Measurements from ENCODE around the gene FGD2. TPM values are rescaled to one million over a fixed set of nuclear protein-coding genes. Genes with fewer than 3 reads are reported as not detected.

FGD2 gene
- total and polyA plus RNA-seq, 2 donors (not counting 3 experiments of a cell fraction or from before 2014, with no cell fraction given): not detected

- ChIA-PET CTCF (interaction anchor here (0.7 to 15.2 kb wide), 32 partner anchors 8 to 263 kb away, joined by 3 to 399 read pairs (median 6); partner anchors contain the start of gene PIM1), POLR2A (interaction anchor here (2.4 kb wide), 1 partner anchor 120 kb away, joined by 7 read pairs; no protein-coding TSS in a partner anchor)
- H4K20me1 ChIP-seq (replicated peaks; ENCODE audit: control insufficient read depth, extremely low read depth, insufficient read depth, low read length): no peaks in the 10 kb centered on the region
- intact Hi-C loops (cut with micrococcal nuclease) (no loop called here), dilution Hi-C loops (cut with MboI; ENCODE audit: extremely low pct_ligation_motif_present, low sequenced_read_pairs) (no loop called here)
- no peaks in the 10 kb centered on the region for H3K9me3 ChIP-seq (replicated peaks; ENCODE audit: control insufficient read depth, insufficient read depth, low read length)
- no peak overlapping the region for H3K4me2 ChIP-seq (ENCODE audit: insufficient read depth, low read length)
- no peaks in the 10 kb centered on the region for H3K36me3 ChIP-seq (ENCODE audit: control insufficient read depth in 2 of 2, extremely low read depth in 1 of 2, insufficient read depth in 2 of 2, low read length in 2 of 2)
- no peaks in the 10 kb centered on the region for H3K4me1 ChIP-seq (ENCODE audit: control insufficient read depth, extremely low read depth, insufficient read depth, low read length)
- H3K4me3 ChIP-seq (replicated peaks in 1 of 3; ENCODE audit: insufficient read depth in 1 of 3, low read depth in 1 of 3, low read length in 3 of 3): no peak overlapping the region
- no peak overlapping the region for H2AFZ ChIP-seq (ENCODE audit: low read depth, low read length)
- H3K27me3 ChIP-seq (ENCODE audit: control insufficient read depth in 2 of 2, insufficient read depth in 2 of 2, low read length in 2 of 2): peaks cover 0 to 4% of the 10 kb centered on the region in 2 experiments
- H3K27ac ChIP-seq (ENCODE audit: insufficient read depth, low read depth, low read length): no peak overlapping the region
- no peak for FAIRE-seq
- no TSS peak for BruUV-seq (replicated peaks)
- DNase-seq (ENCODE audit: low read depth, low spot score): no peak
- no peak overlapping the region for H3K9ac ChIP-seq (replicated peaks; ENCODE audit: extremely low read depth, insufficient read depth, low read length)
- H3K9me1 ChIP-seq (replicated peaks; ENCODE audit: control insufficient read depth, extremely low read depth, insufficient read depth, low read length): no peaks in the 10 kb centered on the region
- no peak for TF ChIP-seq MAX (IDR thresholded peaks at IDR 0.05; ENCODE audit: insufficient read depth, insufficient read length)
- no peak for TF ChIP-seq GATA2 (IDR thresholded peaks at IDR 0.05; ENCODE audit: insufficient read depth, insufficient read length, low read depth, low read length)
- TF ChIP-seq FOS (IDR thresholded peaks at IDR 0.05; ENCODE audit: borderline replicate concordance, insufficient read depth, low read length): no peak
- TF ChIP-seq CTCF (IDR thresholded peaks at IDR 0.05; ENCODE audit: extremely low read depth in 1 of 2, insufficient read depth in 1 of 2, low read depth in 1 of 2, low read length in 2 of 2): no peak
- no peak for TF ChIP-seq POLR2A (IDR thresholded peaks at IDR 0.05; ENCODE audit: low read depth, low read length)
- TF ChIP-seq POLR2AphosphoS5 (IDR thresholded peaks at IDR 0.05; ENCODE audit: insufficient read depth, low read depth, low read length): no peak
- TF ChIP-seq MYC (IDR thresholded peaks at IDR 0.05; ENCODE audit: low read depth, low read length): no peak
- no peaks in the 10 kb centered on the region for H3K79me2 ChIP-seq (ENCODE audit: control insufficient read depth, insufficient read depth, low read length)
Measured at GRCh38 chr6:37052027-37052628, 46.7 kb downstream of the FGD2 start.

Data from endothelial cell of umbilical vein (primary cell).